ENCODE data around the gene GET3.

GRCh38 chr19:12703046-12703445 lies 34.3 kb upstream of the GET3 start:
- TF ChIP-seq CTCF (IDR thresholded peaks at IDR 0.05 in 4 of 5, conservative IDR thresholded peaks at IDR 0.05 in 1 of 5) = no peak
- no peak for TF ChIP-seq POLR2A (IDR thresholded peaks at IDR 0.05)
